Left ventricle myocardium inferior (tissue), 1 donor: ENCODE measurements around the gene TFB2M. TPM values are rescaled to one million over a fixed set of nuclear protein-coding genes. Genes with fewer than 3 reads are reported as not detected.
"Not testable (repeated sequence)": the region's sequence is repeated elsewhere in the genome, so short reads cannot be mapped to it uniquely, and the experiment has no call there.

ENCODE experiments used
- DNase-seq: peaks from one replicate; pipeline ENCODE4 v3.0.0-alpha.2; 2020
- H3K27ac ChIP-seq: fragments of 200-600 bp; replicated peaks from 2 replicates; pipeline ENCODE4 v1.8.0; 2021
- H3K27me3 ChIP-seq: fragments of 200-600 bp; 2 replicates; pipeline ENCODE4 v1.8.0; 2021; ENCODE audit warnings: low read depth
- H3K36me3 ChIP-seq: fragments of 200-600 bp; 2 replicates; pipeline ENCODE4 v1.8.0; 2021
- H3K4me1 ChIP-seq: fragments of 200-600 bp; 2 replicates; pipeline ENCODE4 v1.8.0; 2021
- H3K4me3 ChIP-seq: fragments of 200-600 bp; 2 replicates; pipeline ENCODE4 v1.8.0; 2021; ENCODE audit warnings: mild to moderate bottlenecking, moderate library complexity
- H3K9me3 ChIP-seq: fragments of 200-600 bp; replicated peaks from 2 replicates; pipeline ENCODE4 v1.8.0; 2021
- CTCF ChIP-seq: fragments of 200-600 bp; IDR thresholded peaks from 2 replicates; pipeline ENCODE4 v1.8.0; 2021; ENCODE audit warnings: antibody characterized with exemption, mild to moderate bottlenecking, borderline replicate concordance
- intact Hi-C: fragments of 100-400 bp; cut with micrococcal nuclease; formaldehyde crosslinking; loops from one replicate; pipeline ENCODE4 v1.11.0; 2022
- total RNA-seq: library from RNA; stranded (reverse); fragmentation: NEBNext Ultra II Directional; extraction: Animal tissue kit (Norgen Biotek cat#: 25700); gene quantifications from one replicate; pipeline ENCODE4 v1.2.1, GENCODE V29; 2021
- donor health status: DM: no; HTN: yes; CAD: no; lungs with severe emphysema.

The TFB2M gene
- total RNA-seq, 1 donor from 2014 or later: 18.3 TPM

- TF ChIP-seq CTCF: no peak
- peak overlapping the region; percentile 96 for H3K27ac ChIP-seq
- intact Hi-C loops: no loop called here
- H3K4me3 ChIP-seq: peak overlapping the region; percentile 89
- no peaks in the 10 kb centered on the region for H3K27me3 ChIP-seq
- no peak for DNase-seq
- peaks cover 11% of the 10 kb centered on the region for H3K36me3 ChIP-seq
- no peaks in the 10 kb centered on the region for H3K9me3 ChIP-seq
- peaks cover 81% of the 10 kb centered on the region for H3K4me1 ChIP-seq
Observed at GRCh38 chr1:246566813-246567645, 968 bp upstream of the TFB2M start.

- no peak for TF ChIP-seq CTCF
- intact Hi-C loops: no loop called here
- DNase-seq: no peak
- Histone ChIP-seq H3K27me3 (no peaks in the 10 kb centered on the region), H3K27ac (peak overlapping the region; percentile 96), H3K9me3 (no peaks in the 10 kb centered on the region), H3K4me1 (peaks cover 68% of the 10 kb centered on the region), H3K36me3 (peaks cover 11% of the 10 kb centered on the region), H3K4me3 (peak overlapping the region; percentile 89)
Observed at GRCh38 chr1:246565751-246566127, 322 bp downstream of the TFB2M start.

- Histone ChIP-seq H3K4me1 (peaks cover 62% of the 10 kb centered on the region), H3K27ac (peak overlapping the region; percentile 96), H3K36me3 (peaks cover 15% of the 10 kb centered on the region), H3K4me3 (peak overlapping the region; percentile 89), H3K9me3 (no peaks in the 10 kb centered on the region), H3K27me3 (no peaks in the 10 kb centered on the region)
- DNase-seq: no peak
- TF ChIP-seq CTCF: no peak
- intact Hi-C loops: no loop called here
Observed at GRCh38 chr1:246564839-246565750, 966 bp downstream of the TFB2M start.

DNA sequence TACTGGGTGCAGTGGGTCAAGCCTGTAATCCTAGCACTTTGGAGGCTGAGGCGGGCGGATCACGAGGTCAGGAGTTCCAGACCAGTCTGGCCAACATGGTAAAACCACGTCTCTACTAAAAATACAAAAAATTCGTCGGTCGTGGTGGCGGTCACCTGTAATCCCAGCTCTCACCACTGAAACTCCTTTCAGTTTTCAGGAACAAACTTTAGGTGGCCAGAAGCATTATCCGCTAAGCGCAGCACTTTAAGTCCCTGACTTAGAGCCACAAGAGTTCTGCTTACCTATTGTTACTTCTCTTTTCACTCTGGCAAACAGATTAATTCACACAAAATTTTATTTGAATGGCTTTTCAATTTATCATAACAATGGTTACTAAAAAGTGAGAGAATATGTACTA, 5.2 kb downstream of the TFB2M start:
- H3K36me3 ChIP-seq: peaks cover 51% of the 10 kb centered on the region
- H3K27me3 ChIP-seq, intact Hi-C loops, H3K9me3 ChIP-seq, H3K4me3 ChIP-seq, DNase-seq, H3K27ac ChIP-seq: not testable (repeated sequence)
- peaks cover 23% of the 10 kb centered on the region for H3K4me1 ChIP-seq

DNA sequence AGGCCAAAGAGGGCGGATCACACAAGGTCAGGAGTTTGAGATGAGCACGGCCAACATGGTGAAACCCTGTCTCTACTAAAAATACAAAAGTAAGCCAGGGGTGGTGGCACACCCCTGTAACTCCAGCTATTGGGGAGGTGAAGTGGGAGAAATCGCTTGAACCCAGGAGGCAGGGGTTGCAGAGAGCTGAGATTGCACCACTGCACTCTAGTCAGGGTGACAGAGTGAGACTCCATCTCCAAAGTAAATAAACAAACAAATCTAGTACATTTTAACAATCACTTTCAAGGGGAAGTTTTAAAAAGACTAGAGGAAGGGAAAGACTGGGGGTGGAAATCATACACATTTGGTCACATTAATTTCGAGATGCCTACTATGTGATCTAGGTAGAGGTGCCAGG, 6.8 kb downstream of the TFB2M start:
- intact Hi-C loops: no loop called here

More for the DNA sequence above, 6.8 kb downstream of the TFB2M start:
- no peak for DNase-seq
- TF ChIP-seq CTCF: no peak
- Histone ChIP-seq H3K27me3 (no peaks in the 10 kb centered on the region), H3K9me3 (no peaks in the 10 kb centered on the region), H3K36me3 (peaks cover 64% of the 10 kb centered on the region), H3K4me1 (peaks cover 8% of the 10 kb centered on the region), H3K27ac (no peak overlapping the region), H3K4me3 (no peak overlapping the region)
